NOMO-1 treated with DMSO at 0.1 percent for 48 hours (cell line): ENCODE measurements around the gene ACSM4.
"Not testable (repeated sequence)": the region's sequence is repeated elsewhere in the genome, so short reads cannot be mapped to it uniquely, and the experiment has no call there.

Source experiments
- DNase-seq: peaks from one replicate; lab custom pipeline; 2025; ENCODE audit not compliant: unreplicated experiment; lab: John Stamatoyannopoulos, UW

The ACSM4 gene

DNA sequence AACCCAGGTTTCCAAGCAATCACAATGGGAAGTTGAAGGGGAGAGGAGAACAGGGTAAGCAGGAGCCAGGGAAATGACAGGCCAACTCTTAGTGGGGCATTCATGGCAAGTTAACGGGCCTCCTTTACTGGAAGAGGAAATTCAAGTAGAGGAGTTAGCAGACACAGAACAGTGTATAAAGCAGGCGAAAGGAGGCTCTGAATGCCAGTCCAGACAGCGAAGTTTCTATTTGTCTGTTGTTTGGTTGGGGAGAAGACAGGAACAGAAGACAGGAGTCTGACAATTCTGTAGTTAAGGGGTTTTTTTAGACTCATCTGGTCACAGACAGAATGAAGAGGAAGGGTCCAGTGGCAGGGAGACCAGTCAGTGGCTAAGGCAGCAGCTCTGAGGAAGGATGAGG lies at the start of gene ACSM4:
Gene ACSM4, plus strand, starts transcription at position 301 of the 400 bp plus-strand sequence. CDS start 260 bp downstream, outside the sequence.
- DNase-seq, result no peak

DNA sequence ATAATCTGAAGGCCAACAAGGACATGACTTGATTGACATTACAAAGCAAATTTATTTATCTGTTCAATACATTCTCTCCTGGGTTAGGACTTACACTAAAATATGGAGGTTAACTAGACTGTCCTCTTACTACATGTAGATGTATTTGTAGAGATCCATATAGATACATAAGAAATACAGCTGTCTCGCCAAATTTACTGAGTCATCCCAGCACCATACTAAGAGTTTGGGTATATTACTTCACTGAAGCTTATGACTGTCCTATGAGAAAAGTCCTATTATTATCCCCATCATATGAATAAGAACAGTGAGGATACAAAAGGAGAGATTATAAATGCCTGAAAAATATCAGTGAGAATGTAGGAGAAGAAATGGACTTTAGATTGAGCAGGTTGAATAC lies 44.8 kb upstream of the ACSM4 start:
- no peak for DNase-seq

DNA sequence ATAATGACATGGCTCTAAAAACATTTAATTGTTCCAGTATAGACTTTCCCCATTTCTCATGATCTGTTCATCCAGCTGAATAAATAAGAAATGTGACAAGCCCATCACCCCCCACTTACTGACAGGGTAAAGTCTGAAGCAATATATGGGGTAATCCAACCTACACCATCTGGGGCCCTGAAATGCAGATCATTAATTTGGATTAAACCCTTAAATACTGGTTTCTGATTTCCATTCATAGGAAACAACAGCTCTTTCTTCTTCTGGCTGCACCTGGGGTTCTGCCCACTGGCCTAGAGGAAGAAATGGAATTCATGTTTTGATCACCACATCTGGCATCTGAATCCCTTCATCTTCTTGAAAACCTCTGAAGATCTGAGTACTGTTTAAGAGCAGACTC lies 39.3 kb upstream of the ACSM4 start:
- DNase-seq, result no peak

GRCh38 chr12:7265251-7265650 lies 38.6 kb upstream of the ACSM4 start:
- no peak for DNase-seq

DNA sequence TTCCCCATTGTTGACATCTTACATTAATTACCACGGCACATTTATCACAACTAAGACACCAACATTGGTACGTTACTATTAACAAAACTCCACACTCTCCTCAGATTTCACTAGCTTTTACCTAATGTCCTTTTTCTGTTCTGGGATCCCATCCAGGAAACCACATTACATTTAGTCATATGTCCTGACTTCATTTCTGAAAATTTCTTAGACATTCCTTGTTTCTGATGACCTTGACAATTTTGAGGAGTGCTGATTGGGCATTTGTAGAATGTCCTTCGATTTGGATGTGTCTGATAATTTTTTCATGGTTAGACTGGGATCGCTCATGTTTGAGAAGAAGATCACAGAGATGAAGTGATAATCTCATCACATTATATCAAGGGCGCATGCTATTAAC lies 34.6 kb upstream of the ACSM4 start:
- no peak for DNase-seq

DNA sequence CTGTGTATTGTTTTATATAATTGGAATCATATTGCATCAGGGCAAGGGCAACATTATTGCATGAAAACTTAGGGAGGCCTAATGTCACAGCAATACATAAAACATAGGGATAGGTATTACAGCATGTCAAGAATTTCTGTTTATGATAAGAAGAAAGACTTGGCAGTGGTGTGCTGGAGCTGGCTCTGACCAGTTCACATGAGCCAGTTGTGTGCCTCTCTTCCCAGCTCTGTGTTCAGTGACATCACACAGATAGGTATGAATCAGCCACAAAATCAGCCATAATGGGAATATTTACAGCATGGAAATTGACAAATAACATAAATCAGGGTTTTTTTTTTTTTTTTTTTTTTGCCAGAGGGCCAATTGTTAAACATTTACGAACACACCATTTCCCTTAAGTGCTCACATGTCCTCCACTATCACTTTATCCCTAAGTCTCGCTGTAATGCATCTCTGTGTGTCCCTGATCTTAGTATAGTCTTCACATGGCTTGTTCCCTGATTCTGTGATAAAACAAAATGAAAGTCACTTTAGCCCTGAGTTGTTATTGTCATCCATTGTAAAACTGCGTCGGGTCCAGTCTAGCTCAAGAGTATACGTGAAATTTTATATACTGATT lies 31.9 kb upstream of the ACSM4 start:
- no peak for DNase-seq

GRCh38 chr12:7275482-7275881 lies 28.4 kb upstream of the ACSM4 start:
- DNase-seq, result not testable (repeated sequence)

DNA sequence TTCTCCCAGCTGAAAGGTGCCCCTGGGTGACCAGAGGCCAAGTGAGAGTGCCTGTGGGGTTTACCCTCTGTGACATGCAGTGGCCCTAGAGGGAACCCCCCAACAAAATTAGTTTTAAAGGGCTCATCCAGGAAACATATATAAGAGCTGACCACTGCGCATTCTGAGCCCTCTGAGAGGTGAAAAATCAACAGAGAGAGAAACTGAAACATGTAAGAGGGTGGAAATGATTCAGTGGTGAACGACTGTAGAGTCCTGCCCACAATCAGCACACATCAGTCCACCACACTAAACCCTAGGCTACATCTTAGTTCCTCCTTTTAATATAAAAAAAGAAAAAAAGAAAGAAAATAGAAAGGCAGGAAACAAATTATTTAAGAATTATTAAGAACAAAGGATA lies 21.0 kb upstream of the ACSM4 start:
- DNase-seq, result no peak

DNA sequence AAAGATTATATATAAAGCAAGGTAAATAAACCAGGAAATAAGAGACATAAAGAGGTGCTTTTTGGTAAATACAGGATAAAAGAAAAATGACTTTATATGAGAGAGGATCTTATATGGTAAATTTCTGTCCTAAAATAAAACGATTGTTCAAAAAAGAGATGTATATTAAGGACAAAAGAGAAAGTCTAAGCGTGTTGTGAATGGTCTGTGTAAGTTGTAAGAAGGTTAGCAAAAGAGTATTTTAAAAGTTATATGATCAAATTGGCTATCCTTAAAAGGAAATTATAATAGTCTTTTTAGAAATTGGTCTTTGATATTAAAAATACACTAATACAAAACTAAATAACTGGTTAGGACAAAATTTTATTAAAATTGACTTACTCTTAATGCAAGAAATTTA lies 14.1 kb upstream of the ACSM4 start:
- DNase-seq, result no peak

DNA sequence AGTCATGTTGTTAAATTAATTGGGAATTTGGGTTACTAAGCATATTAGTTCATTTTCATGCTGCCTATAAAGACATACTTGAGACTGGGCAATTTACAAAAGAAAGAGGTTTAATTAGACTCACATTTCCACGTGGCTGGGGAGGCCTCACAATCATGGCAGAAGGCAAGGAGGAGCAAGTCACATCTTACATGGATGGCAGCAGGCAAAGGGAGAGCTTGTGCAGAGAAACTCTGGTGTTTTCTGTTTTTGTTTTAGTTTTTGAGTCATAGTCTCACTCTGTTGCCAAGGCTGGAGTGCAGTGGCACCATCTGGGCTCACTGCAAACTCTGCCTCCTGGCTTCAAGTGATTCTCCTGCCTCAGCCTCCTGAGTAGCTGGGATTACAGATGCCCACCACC lies 13.3 kb upstream of the ACSM4 start:
- DNase-seq, result not testable (repeated sequence)

DNA sequence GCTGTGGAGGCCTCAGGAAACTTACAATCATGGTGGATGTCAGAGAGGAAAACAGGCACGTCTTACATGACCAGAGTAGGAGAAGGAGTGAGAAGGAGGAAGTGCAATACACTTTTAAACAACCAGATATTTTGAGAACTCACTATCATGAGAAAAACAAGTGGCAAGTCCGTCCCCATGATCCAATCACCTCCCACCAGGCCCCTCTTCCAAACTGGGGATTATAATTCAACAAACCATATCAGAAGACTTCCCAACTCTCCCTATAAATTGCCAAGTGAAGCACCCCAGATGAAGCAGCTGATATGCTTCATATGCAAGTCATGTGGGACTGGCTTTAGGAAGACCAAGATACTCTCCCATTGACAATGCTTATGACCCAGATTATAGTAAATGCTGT lies 11.6 kb upstream of the ACSM4 start:
- DNase-seq, result no peak

- DNase-seq, result no peak
Measured at GRCh38 chr12:7293670-7294069, 10.2 kb upstream of the ACSM4 start.

DNA sequence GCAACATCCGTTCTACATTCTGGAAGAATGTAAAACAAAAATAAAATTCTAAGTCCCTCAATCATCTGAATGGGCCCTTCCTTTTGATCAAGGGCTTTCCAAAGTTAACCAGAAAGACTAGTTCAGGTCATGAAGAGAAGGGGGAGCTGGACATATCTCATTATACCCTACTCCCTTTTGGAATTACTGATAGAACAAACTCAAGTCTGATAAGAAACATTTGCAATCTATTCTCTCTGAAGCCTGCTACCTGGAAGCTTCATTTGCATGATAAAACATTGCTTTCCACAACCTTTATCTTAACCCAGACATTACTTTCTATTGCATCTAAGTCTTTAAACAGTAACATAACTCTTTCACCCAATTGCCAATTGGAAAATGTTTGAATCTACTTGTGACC lies 8.3 kb upstream of the ACSM4 start:
- DNase-seq, result no peak

DNA sequence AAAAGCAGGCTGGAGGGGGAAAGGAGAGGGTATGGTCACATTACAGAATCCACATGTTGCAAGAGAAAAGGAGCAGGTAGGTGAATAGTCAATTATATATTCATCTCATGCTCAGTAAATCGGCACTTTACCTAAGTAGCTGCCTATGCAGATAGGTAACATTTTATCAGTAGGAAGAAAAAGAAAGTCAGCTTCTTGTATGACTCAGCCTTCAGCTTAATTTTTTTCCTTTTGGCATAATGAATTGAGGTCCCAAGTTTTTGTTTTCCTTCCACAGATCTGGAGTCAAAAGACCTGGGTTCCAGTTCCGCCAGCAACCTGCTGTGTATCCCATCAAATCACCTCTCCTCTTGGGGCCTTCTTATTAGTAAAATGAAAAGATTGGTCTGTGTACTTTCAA lies 6.0 kb upstream of the ACSM4 start:
- no peak for DNase-seq

DNA sequence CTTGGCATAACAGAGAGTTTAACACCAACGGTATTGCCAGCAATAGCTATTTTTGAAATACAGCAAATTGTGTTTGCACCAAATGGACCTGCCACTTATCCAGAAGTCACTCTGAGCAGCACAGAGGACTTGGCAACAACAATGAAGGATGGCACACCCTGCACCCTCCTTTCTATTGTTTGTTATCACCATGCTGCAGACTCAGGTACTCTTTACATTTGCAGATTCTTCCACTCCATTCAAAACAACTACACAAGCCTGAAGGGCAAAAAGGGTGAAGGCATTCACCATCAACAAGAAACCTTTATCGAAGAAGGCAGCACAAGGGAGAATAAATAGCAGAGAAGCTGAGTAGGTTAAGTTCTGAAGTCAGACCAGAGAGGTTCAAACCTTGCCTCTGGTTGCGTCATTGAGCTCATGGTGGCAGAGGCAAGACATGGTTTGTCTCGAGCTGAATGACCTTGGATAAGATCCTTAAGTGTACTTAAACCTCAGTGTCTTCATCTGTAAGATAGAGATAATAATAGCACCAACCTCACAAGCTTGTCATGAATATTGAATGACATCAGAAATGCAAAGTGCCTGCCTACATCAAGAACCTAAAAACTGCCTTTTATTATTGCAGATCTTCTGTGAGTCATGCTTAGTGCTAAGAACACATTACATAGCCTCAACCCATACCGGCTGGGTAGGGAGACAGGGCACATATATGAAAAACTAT lies 1.4 kb upstream of the ACSM4 start:
- no peak for DNase-seq

DNA sequence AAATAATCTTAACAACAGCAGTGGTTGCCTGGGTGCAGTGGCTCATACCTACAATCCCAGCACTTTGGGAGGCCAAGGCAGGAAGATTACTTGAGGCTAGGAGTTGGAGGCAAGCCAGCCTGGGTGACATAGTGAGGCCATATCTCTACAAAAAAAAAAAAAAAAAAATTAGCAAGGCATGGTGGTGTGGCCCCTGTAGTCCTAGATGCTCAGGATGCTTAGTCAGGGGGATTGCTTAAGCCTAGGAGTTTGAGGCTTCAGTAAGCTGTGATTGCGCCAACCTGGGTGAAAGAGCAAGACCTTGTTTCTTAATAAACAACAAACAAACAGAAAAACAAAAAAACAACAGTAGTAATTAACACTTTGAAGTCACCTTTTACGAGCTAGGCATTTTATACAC lies 642 bp upstream of the ACSM4 start:
- DNase-seq, result peak; percentile 2

- no peak for DNase-seq
Measured at GRCh38 chr12:7304456-7304855, 584 bp downstream of the ACSM4 start.

GRCh38 chr12:7310070-7310469 lies 6.2 kb downstream of the ACSM4 start:
- no peak for DNase-seq

GRCh38 chr12:7319930-7320329 lies 16.1 kb downstream of the ACSM4 start:
- DNase-seq, result no peak

DNA sequence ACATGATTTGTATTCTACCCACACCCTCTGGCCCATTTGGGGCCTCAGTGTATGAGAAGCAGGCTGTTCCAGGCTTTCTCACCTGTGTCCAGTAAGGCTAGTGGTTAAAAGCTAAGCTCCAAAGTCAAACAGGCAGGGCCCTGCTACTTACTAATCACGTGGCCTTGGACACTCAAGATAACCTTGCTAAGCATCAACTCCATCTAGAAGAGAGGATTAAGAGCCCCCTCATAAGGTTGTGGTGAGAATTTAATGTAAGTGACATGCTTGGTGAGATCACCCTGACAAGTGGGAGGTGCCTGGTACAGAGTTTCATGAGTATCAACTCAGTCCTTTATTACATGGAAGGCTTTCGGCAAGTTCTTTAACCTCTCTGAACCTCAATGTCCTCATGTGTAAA lies 17.8 kb downstream of the ACSM4 start:
- no peak for DNase-seq

DNA sequence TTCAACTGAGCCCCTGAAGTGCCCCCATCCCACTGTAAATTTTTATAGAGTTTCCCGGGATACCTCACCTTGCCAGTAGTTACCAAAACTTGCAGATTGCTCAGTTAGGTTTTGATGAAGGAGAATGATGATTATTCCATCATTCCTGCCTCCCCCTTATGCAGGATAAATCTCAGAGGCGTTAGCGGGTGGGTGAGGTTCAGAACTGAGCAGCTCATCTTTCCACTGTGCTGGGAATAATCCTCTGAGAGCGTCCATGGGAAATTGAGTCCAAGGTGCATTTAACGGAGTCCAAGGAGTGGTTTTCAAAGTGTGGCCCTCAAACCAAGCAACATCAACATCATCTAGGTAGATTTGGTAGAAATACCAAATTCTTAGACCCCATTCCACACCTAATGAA lies 18.7 kb downstream of the ACSM4 start:
- no peak for DNase-seq

DNA sequence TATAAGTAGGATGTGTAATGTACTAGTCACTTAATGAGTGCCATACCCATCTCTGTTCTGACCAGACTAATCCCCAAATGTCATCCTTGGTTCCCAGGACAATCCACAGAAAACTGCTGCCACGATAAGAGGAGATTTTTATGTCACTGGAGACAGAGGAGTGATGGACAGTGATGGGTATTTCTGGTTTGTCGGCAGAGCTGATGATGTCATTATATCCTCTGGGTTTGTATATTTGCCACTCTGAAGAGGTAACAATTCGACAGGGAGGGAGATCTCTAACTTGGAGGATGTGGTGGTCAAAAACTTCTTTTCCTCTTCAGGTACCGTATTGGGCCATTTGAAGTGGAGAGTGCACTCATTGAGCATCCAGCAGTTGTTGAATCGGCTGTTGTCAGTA lies 20.3 kb downstream of the ACSM4 start:
- DNase-seq, result no peak

DNA sequence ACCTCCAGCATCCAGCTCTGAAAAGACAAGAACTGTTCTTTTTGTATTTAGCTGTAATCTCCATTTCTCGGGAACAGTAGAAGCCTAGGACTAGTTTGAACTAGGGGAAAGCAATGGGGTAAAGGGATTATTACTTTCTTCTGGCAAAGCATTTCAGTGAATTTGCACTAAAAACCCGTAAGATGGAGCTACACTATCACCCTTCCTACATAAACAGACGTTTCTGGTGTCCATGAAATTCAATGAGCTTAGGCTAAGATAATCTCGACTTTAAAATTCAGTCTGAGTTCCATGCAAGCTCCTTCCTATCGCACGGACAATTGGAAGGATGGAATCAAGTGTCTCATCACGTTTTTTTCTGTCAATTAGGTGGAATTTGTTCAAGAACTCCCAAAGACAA lies 24.0 kb downstream of the ACSM4 start:
- no peak for DNase-seq
